Lower leg skin (tissue), 3 donors: ENCODE results near the gene HSPA4.

ENCODE experiments used
- POLR2A ChIP-seq, 2 donors: fragments of 450-650 bp; IDR thresholded peaks; one replicate each; pipeline ENCODE4 v1.6.1; 2016 to 2017; ENCODE audit warnings: antibody characterized with exemption in 2 of 2, mild to moderate bottlenecking in 1 of 2, moderate library complexity in 1 of 2
- TF ChIP-seq, protein P1 (sequence below), 3 donors: fragments of 450-650 bp; IDR thresholded peaks; one replicate each; pipeline ENCODE4 v1.5.1; 2016; ENCODE audit warnings: antibody characterized with exemption in 3 of 3, mild to moderate bottlenecking in 3 of 3, moderate library complexity in 2 of 3

DNA sequence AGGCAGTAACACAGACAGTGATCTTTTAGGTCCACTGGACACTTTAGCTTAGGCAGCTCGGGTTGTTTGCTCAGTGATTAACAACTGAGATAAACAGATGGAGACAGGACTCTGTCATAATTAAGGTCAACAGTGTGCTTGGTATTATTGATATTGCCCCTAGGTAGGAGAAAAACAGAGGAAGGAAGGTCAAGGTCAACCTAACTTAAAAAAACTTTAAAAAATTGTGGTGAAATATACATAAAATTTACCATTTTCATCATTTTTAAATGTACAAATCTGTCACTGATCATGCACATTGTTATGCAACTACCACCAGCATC is 2.1 kb upstream of the HSPA4 start:
- TF ChIP-seq, protein P1, sequence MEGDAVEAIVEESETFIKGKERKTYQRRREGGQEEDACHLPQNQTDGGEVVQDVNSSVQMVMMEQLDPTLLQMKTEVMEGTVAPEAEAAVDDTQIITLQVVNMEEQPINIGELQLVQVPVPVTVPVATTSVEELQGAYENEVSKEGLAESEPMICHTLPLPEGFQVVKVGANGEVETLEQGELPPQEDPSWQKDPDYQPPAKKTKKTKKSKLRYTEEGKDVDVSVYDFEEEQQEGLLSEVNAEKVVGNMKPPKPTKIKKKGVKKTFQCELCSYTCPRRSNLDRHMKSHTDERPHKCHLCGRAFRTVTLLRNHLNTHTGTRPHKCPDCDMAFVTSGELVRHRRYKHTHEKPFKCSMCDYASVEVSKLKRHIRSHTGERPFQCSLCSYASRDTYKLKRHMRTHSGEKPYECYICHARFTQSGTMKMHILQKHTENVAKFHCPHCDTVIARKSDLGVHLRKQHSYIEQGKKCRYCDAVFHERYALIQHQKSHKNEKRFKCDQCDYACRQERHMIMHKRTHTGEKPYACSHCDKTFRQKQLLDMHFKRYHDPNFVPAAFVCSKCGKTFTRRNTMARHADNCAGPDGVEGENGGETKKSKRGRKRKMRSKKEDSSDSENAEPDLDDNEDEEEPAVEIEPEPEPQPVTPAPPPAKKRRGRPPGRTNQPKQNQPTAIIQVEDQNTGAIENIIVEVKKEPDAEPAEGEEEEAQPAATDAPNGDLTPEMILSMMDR (IDR thresholded peaks at IDR 0.05), result peak in 1 of 3 donors; percentile 54
- TF ChIP-seq POLR2A (IDR thresholded peaks at IDR 0.05), result no peak
